ENCODE measurements around the gene UBE2D3. TPM values are rescaled to one million over a fixed set of nuclear protein-coding genes. Genes with fewer than 3 reads are reported as not detected.

Gene UBE2D3
- total RNA-seq, 1 experiment from 2014 or later, result 351 TPM

- TF ChIP-seq SP1 (CRISPR knock-in tag; conservative IDR thresholded peaks at IDR 0.05) (peak; percentile 77), NR1H2 (CRISPR knock-in tag; IDR thresholded peaks at IDR 0.05) (0 out of 2 replicates have a peak, but pooled peaks have one; percentile 34), IRF2 (CRISPR knock-in tag; IDR thresholded peaks at IDR 0.05; ENCODE audit: borderline replicate concordance, low read depth) (no peak; the same call in 1 of the 2 replicates), ATF1 (CRISPR knock-in tag; IDR thresholded peaks at IDR 0.05) (peak; percentile 23; the same call in 1 of the 2 replicates), ZNF671 (CRISPR knock-in tag; IDR thresholded peaks at IDR 0.05) (no peak; the same call in 1 of the 2 replicates), EMX1 (CRISPR knock-in tag; IDR thresholded peaks at IDR 0.05) (0 out of 2 replicates have a peak, but pooled peaks have one; percentile 27), ZBTB21 (CRISPR knock-in tag; IDR thresholded peaks at IDR 0.05; ENCODE audit: borderline replicate concordance) (peak; percentile 80; the same call in 1 of the 2 replicates), STAT6 (CRISPR knock-in tag; conservative IDR thresholded peaks at IDR 0.05; ENCODE audit: low read depth) (no peak), E2F5 (CRISPR knock-in tag; IDR thresholded peaks at IDR 0.05) (peak; percentile 89; the same call in 1 of the 2 replicates), MLX (CRISPR knock-in tag; IDR thresholded peaks at IDR 0.05) (no peak), ZNF416 (CRISPR knock-in tag; IDR thresholded peaks at IDR 0.05) (peak; percentile 59; the same call in 1 of the 2 replicates), AFF4 (CRISPR knock-in tag; IDR thresholded peaks at IDR 0.05; ENCODE audit: borderline replicate concordance) (no peak), ZNF219 (CRISPR knock-in tag; IDR thresholded peaks at IDR 0.05; ENCODE audit: borderline replicate concordance) (peak; percentile 79; the same call in 1 of the 2 replicates), ZNF263 (CRISPR knock-in tag; IDR thresholded peaks at IDR 0.05; ENCODE audit: low read depth) (peak; percentile 45; the same call in 1 of the 2 replicates), PREB (CRISPR knock-in tag; IDR thresholded peaks at IDR 0.05; ENCODE audit: borderline replicate concordance) (peak; percentile 89; the same call in 1 of the 2 replicates), TEAD1 (CRISPR knock-in tag; IDR thresholded peaks at IDR 0.05) (peak; percentile 89), ZNF512 (CRISPR knock-in tag; IDR thresholded peaks at IDR 0.05; ENCODE audit: borderline replicate concordance) (peak; percentile 54; the same call in 1 of the 2 replicates), CDX4 (CRISPR knock-in tag; IDR thresholded peaks at IDR 0.05; ENCODE audit: borderline replicate concordance) (no peak), ZMAT4 (CRISPR knock-in tag; IDR thresholded peaks at IDR 0.05) (no peak), MYBL2 (CRISPR knock-in tag; IDR thresholded peaks at IDR 0.05) (peak; percentile 87), ATF6 (CRISPR knock-in tag; IDR thresholded peaks at IDR 0.05) (no peak), NR2C2 (CRISPR knock-in tag; IDR thresholded peaks at IDR 0.05) (no peak; the same call in 1 of the 2 replicates), CBFB (CRISPR knock-in tag; IDR thresholded peaks at IDR 0.05; ENCODE audit: low read depth) (peak; percentile 53; the same call in 1 of the 2 replicates)
Observed at GRCh38 chr4:102868781-102869568, 41.6 kb upstream of the UBE2D3 start, which contains the start of gene CISD2 (continued).
